ENCODE measurements around the gene NRCAM. TPM values are rescaled to one million over a fixed set of nuclear protein-coding genes. Genes with fewer than 3 reads are reported as not detected.

The NRCAM gene
- total RNA-seq, 1 donor from 2014 or later: 143 TPM

GRCh38 chr7:108118959-108119358, 337.3 kb downstream of the NRCAM start:
- FAIRE-seq (no peak), DNase-seq (ENCODE audit: low spot score in 2 of 2) (no peak)

DNA sequence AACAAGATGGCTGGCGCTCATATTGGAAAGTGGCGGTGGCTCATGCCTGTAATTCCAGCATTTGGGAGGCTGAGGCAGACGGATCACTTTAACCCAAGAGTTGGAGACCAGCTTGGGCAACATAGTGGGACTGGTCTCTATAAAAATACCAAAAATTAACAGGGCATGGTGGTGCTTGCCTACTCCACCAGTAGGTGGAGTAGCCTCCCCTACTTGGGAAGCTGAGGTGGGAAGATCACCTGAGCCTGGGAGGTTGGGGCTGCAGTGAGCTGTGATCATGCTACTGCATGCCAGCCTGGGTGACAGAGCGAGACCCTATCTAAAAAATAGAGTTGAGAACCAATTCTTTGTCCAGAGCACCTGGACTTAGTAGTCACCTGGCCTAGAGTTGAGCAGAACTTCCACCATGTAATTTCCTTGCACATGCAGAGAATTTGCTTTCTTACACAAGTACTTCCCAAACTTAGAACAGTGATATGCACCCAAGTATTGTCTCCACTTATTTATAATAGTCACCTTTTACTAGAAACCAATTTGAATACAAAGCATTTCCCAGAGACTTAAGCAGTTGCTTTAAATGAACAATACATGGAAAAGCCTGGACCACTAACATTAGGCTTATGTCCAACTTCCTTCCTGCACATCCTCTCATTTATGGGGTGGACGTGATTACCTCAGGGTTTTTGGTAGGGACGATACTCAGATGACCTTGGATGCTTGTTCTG, 342.0 kb downstream of the NRCAM start:
- no peak for DNase-seq (ENCODE audit: low spot score in 2 of 2)
- FAIRE-seq: no peak

DNA sequence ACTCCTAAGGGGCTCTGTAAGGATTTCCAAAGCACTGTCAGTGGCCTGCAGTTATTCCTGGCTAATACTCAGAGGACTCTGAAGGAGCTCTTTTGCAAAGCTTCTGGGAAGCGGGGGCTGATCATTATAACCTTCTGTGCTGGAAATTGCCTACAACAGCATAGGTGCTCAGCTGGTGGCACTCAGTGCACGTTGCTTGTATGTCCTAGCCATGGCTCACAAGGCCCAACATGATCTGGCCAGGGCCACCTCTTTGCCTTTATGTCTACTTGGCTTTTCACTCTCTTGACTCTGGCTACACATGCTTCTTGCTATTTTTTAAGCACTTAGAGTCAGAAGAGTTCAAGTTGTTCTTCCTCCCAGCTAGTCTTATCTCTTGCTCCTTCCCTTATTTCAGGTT, 343.6 kb downstream of the NRCAM start:
- FAIRE-seq (no peak), DNase-seq (ENCODE audit: low spot score in 2 of 2) (no peak)

DNA sequence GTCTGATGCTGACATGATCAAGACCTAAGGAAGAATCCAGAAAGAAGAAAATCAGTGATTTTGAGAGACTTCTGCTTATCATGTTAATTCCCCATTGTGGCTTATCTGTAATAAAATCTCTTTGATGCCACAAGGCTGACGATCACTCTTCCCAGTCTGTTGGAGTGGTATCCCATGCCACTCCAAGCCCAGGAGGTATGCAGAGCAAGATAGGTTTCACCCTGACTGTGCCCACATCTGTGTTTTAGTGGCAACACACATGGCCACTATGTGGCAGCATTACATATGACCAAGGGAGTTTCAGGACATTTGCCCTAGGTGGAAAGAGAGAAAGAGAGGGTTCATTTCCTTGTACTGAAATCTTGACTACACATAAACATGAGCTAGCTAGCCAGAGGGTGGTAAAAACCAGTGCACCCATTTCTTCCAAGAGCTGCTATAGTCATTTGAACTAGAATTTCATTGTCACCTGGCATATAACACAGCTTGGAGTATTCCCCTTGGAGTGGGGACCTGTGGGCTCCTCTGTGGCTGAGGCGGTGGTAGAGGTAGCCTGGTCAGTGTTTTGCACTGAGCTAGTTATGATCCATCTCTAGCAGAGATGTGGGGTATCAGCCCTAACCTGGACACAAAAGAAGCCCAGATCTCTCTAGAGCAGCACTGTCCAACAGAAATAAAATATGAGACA, 346.9 kb downstream of the NRCAM start:
- FAIRE-seq: no peak
- DNase-seq (ENCODE audit: low spot score in 2 of 2): no peak

GRCh38 chr7:108108131-108108530, 348.1 kb downstream of the NRCAM start:
- FAIRE-seq: no peak
- DNase-seq (ENCODE audit: low spot score in 2 of 2): no peak

DNA sequence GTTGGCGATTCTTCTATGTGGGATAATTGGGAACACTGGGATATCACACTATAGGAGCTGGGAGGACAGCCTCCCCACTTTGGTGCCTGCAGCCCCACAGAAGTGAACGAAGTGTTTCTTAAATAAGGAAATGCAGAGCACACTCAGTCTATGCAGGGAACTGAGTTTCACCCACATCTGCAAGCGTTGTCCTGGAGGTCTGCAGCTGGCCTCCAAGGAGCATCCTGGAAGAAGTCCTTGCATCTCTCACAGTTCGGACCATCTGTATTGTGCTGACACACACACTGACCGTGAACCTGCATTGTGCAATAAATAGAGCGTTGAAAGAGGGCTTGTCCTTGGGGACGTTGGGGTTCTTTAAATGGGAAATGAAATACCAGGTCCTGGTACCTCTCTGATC, 351.9 kb downstream of the NRCAM start:
- DNase-seq (ENCODE audit: low spot score in 2 of 2) (no peak), FAIRE-seq (no peak)

DNA sequence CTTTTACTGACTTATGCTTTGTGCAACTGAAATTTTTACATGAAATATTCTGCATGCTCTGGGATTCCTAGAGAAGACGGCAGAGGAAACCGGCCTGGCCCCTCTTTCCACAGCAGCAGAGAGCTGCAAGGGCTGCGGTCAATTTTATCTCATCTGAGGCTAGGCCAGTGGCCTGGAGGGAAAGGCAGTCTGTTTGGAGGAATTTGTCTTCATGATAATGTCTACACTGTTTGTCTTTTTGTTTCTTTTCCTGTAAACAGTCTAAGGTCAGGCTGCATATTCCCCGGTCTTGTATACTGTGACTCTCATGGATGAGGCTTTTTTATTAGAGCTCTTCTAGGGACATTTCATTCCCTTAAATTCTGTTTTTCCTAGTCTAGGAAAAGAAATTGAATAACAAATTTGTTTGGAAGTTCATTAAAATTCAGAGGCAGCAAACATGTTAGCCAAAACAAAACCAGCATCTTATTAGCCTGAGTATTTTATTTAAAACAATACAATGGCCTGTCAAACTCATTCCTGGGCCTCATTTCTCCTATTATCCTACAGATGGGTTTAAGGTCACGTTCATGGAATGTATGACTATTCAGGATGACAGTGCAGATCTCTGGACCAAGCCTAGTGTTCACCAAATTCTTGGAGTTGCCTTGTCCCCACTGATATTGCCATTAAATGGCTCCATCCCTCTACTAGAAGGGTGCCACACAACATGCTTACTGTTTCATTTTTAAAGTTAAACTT, 352.5 kb downstream of the NRCAM start:
- no peak for DNase-seq (ENCODE audit: low spot score in 2 of 2)
- no peak for FAIRE-seq

GRCh38 chr7:108102671-108103312, 353.4 kb downstream of the NRCAM start:
- DNase-seq (ENCODE audit: low spot score in 2 of 2): no peak
- no peak for FAIRE-seq

- FAIRE-seq (no peak), DNase-seq (ENCODE audit: low spot score in 2 of 2) (no peak)
Measured at GRCh38 chr7:108101759-108102158, 354.5 kb downstream of the NRCAM start.

- FAIRE-seq: no peak
- DNase-seq (ENCODE audit: low spot score in 2 of 2): no peak
Measured at GRCh38 chr7:108099713-108100112, 356.5 kb downstream of the NRCAM start.

GRCh38 chr7:108097703-108098102, 358.5 kb downstream of the NRCAM start:
- FAIRE-seq: no peak
- no peak for DNase-seq (ENCODE audit: low spot score in 2 of 2)

Other genes with a start within 250 kb of the NRCAM start
- 85.6 TPM for gene PNPLA8, start 69.7 kb upstream of the NRCAM start, total RNA-seq
- gene THAP5, start 113.3 kb upstream of the NRCAM start, total RNA-seq: 78.3 TPM
- 66.4 TPM for gene DNAJB9, start 113.4 kb upstream of the NRCAM start, total RNA-seq